HCT116 (cell line): ENCODE data around the gene ATRN. TPM values are rescaled to one million over a fixed set of nuclear protein-coding genes. Genes with fewer than 3 reads are reported as not detected.

Experiments
- ATAC-seq: fragments of 200-7000 bp; cut with Tn5 transposase; 2 replicates; pipeline ENCODE4 v1.9.1; 2020; ENCODE audit warnings: mild to moderate bottlenecking, moderate library complexity
- BruUV-seq: library from RNA; stranded (reverse); fragments of 400-500 nt; replicated peaks from 2 replicates; lab custom pipeline; 2021; lab: Mats Ljungman, UMichigan
- CTCF ChIA-PET: fragments of 300-600 bp; sonication (Branson Sonifier 250); formaldehyde crosslinking; loops from one replicate; lab custom pipeline; 2021; ENCODE audit warnings: antibody characterized with exemption; lab: Charles Lee
- POLR2A ChIA-PET: fragments of 300-600, 350-600 bp; sonication (Branson Sonifier 250); formaldehyde crosslinking; loops from one replicate; lab custom pipeline; 2021; ENCODE audit warnings: antibody characterized with exemption; lab: Charles Lee
- RAD21 ChIA-PET, 2 experiments: fragments of 300-600 bp; sonication (Branson Sonifier 250); formaldehyde crosslinking; loops; one replicate each; lab custom pipeline; 2023; ENCODE audit warnings: low total read pairs in 2 of 2; ENCODE audit not compliant: uncharacterized antibody in 2 of 2, unreplicated experiment in 2 of 2, low non-redundant PET in 1 of 2; lab: Charles Lee
- DNase-seq: peaks from one replicate; pipeline ENCODE4 v3.0.0-alpha.2; 2010; ENCODE audit warnings: low read depth, low spot score
- H2AFZ ChIP-seq: fragments of 200-600 bp; shearing (Covaris generic), sonication (generic); 2 replicates; pipeline ENCODE4 v1.6.1; 2017; ENCODE audit warnings: low read depth, mixed run types, mixed read lengths, antibody characterized with exemption, low read length; ENCODE audit not compliant: poor library complexity, severe bottlenecking
- H3K27ac ChIP-seq: 2 replicates; pipeline ENCODE4 v1.5.1; 2012; ENCODE audit warnings: low read depth, low read length
- H3K27me3 ChIP-seq: fragments of 200-600 bp; sonication (generic); 2 replicates; pipeline ENCODE4 v1.6.1; 2016; ENCODE audit warnings: mixed run types, low read length, mixed read lengths; ENCODE audit not compliant: insufficient read depth
- H3K36me3 ChIP-seq, 2 experiments: fragments of 200-500 bp in 1 of 2; fragments of 200-600 bp in 1 of 2; sonication (Bioruptor generic) in 1 of 2; sonication (generic) in 1 of 2; 2 replicates each; pipeline versions ENCODE4 v1.5.1 to v1.6.1; 2014 to 2016; ENCODE audit warnings: low read length in 2 of 2, inconsistent platforms in 1 of 2, mixed read lengths in 1 of 2, mixed run types in 1 of 2; ENCODE audit not compliant: insufficient read depth in 2 of 2, control insufficient read depth in 1 of 2
- H3K4me1 ChIP-seq, 2 experiments: fragments of 200-600 bp in 1 of 2; sonication (generic) in 1 of 2; 2 replicates each; pipeline versions ENCODE4 v1.5.1 to v1.6.1; 2012 to 2017; ENCODE audit warnings: low read length in 2 of 2, inconsistent platforms in 1 of 2, mild to moderate bottlenecking in 1 of 2, mixed read lengths in 1 of 2, mixed run types in 1 of 2, moderate library complexity in 1 of 2; ENCODE audit not compliant: insufficient read depth in 2 of 2, control insufficient read depth in 1 of 2
- H3K4me2 ChIP-seq: fragments of 200-600 bp; sonication (generic); 2 replicates; pipeline ENCODE4 v1.6.1; 2017; ENCODE audit warnings: mixed run types, low read length, mixed read lengths
- H3K4me3 ChIP-seq, 2 experiments: fragments of 200-600 bp in 1 of 2; sonication (generic) in 1 of 2; replicated peaks in 1 of 2; 2 replicates each; pipeline ENCODE4 v1.5.1; 2011 to 2016; ENCODE audit warnings: low read length in 2 of 2, control low read depth in 1 of 2, low read depth in 1 of 2, mild to moderate bottlenecking in 1 of 2, mixed read lengths in 1 of 2, mixed run types in 1 of 2
- H3K79me2 ChIP-seq: fragments of 200-600 bp; sonication (generic); 2 replicates; pipeline ENCODE4 v1.6.1; 2017; ENCODE audit warnings: mild to moderate bottlenecking, mixed run types, low read length, moderate library complexity, mixed read lengths; ENCODE audit not compliant: insufficient read depth
- H3K9ac ChIP-seq: fragments of 200-600 bp; sonication (generic); 2 replicates; pipeline ENCODE4 v1.6.1; 2016; ENCODE audit warnings: low read length, mixed read lengths
- H3K9me2 ChIP-seq: fragments of 200-600 bp; sonication (generic), shearing (Covaris generic); 2 replicates; pipeline ENCODE4 v1.6.1; 2017; ENCODE audit warnings: mixed run types, mild to moderate bottlenecking, moderate library complexity; ENCODE audit not compliant: insufficient read depth
- H3K9me3 ChIP-seq, 2 experiments: fragments of 200-500 bp in 1 of 2; fragments of 200-600 bp in 1 of 2; sonication (Bioruptor generic) in 1 of 2; sonication (generic) in 1 of 2; 2 replicates each; pipeline ENCODE4 v1.6.1; 2014 to 2017; ENCODE audit warnings: low read length in 2 of 2, mixed read lengths in 2 of 2, inconsistent platforms in 1 of 2, low read depth in 1 of 2, mild to moderate bottlenecking in 1 of 2, mixed run types in 1 of 2, moderate library complexity in 1 of 2; ENCODE audit not compliant: control insufficient read depth in 1 of 2, insufficient read depth in 1 of 2
- H4K20me1 ChIP-seq: fragments of 200-600 bp; sonication (generic), shearing (Covaris generic); 2 replicates; pipeline ENCODE4 v1.6.1; 2017; ENCODE audit warnings: mixed run types, mild to moderate bottlenecking, moderate library complexity; ENCODE audit not compliant: insufficient read depth
- CBX3 ChIP-seq: IDR thresholded peaks from 2 replicates; pipeline ENCODE4 v1.6.1; 2012; ENCODE audit warnings: low read depth
- CEBPB ChIP-seq: IDR thresholded peaks from 2 replicates; pipeline ENCODE4 v1.6.1; 2012; ENCODE audit warnings: low read depth
- EGR1 ChIP-seq: IDR thresholded peaks from 2 replicates; pipeline ENCODE4 v1.6.1; 2012; ENCODE audit warnings: low read depth
- ELF1 ChIP-seq: IDR thresholded peaks from 2 replicates; pipeline ENCODE4 v1.6.1; 2012; ENCODE audit warnings: low read depth, borderline replicate concordance
- EZH2 ChIP-seq: fragments of 200-600 bp; sonication (generic); IDR thresholded peaks from 2 replicates; pipeline ENCODE4 v1.6.1; 2017; ENCODE audit warnings: antibody characterized with exemption, mixed run types
- FOSL1 ChIP-seq: IDR thresholded peaks from 2 replicates; pipeline ENCODE4 v1.6.1; 2012; ENCODE audit warnings: low read depth
- JUND ChIP-seq: IDR thresholded peaks from 2 replicates; pipeline ENCODE4 v1.6.1; 2012
- POLR2A ChIP-seq: IDR thresholded peaks from 2 replicates; pipeline ENCODE4 v1.7.0; 2011; ENCODE audit warnings: borderline replicate concordance; ENCODE audit not compliant: insufficient read depth, insufficient read length; ENCODE audit errors: extremely low read depth
- POLR2AphosphoS5 ChIP-seq: IDR thresholded peaks from 2 replicates; pipeline ENCODE4 v1.6.1; 2011; ENCODE audit warnings: mild to moderate bottlenecking, low read depth, low read length, moderate library complexity
- SP1 ChIP-seq: IDR thresholded peaks from 2 replicates; pipeline ENCODE4 v1.6.1; 2012; ENCODE audit warnings: low read depth
- SRF ChIP-seq: IDR thresholded peaks from 2 replicates; pipeline ENCODE4 v1.6.1; 2012; ENCODE audit warnings: low read depth
- TCF7L2 ChIP-seq: IDR thresholded peaks from 2 replicates; pipeline ENCODE4 v1.7.0; 2011; ENCODE audit warnings: borderline replicate concordance, inconsistent platforms; ENCODE audit not compliant: insufficient read depth, insufficient read length; ENCODE audit errors: extremely low read depth
- YY1 ChIP-seq: IDR thresholded peaks from 2 replicates; pipeline ENCODE4 v1.6.1; 2011; ENCODE audit warnings: low read length, low read depth, moderate library complexity, mild to moderate bottlenecking; ENCODE audit not compliant: insufficient replicate concordance; ENCODE audit errors: extremely low read depth
- ZFX ChIP-seq: fragments of 450-650 bp; IDR thresholded peaks from 2 replicates; pipeline ENCODE4 v1.6.1; 2017
- ZNF274 ChIP-seq: fragments of 200-500 bp; sonication (Bioruptor generic); IDR thresholded peaks from 2 replicates; pipeline ENCODE4 v1.6.1; 2014; ENCODE audit warnings: mild to moderate bottlenecking, low read depth, low read length, inconsistent platforms
- intact Hi-C: fragments of 100-400 bp; cut with micrococcal nuclease; formaldehyde crosslinking; loops from 2 replicates; pipeline ENCODE4 v1.10.0; 2022
- total RNA-seq: library from RNA; stranded (reverse); gene quantifications from one replicate; pipeline ENCODE4 v1.2.1, GENCODE V29; 2021; ENCODE audit not compliant: unreplicated experiment
- TF ChIP-seq, protein P1 (sequence below): IDR thresholded peaks from 2 replicates; pipeline ENCODE4 v1.6.1; 2012
- TF ChIP-seq, protein P2 (sequence below): IDR thresholded peaks from 2 replicates; pipeline ENCODE4 v1.6.1; 2012; ENCODE audit warnings: low read depth
- TF ChIP-seq, protein P3 (sequence below), 3 experiments: fragments of 200-600 bp in 1 of 3; sonication (generic) in 1 of 3; IDR thresholded peaks in 2 of 3; conservative IDR thresholded peaks in 1 of 3; 2 replicates each; pipeline ENCODE4 v1.5.1; 2012 to 2017; ENCODE audit warnings: low read depth in 2 of 3, low read length in 2 of 3, antibody characterized with exemption in 1 of 3, borderline replicate concordance in 1 of 3, control low read depth in 1 of 3, mild to moderate bottlenecking in 1 of 3, mixed read lengths in 1 of 3, mixed run types in 1 of 3, moderate library complexity in 1 of 3; ENCODE audit not compliant: insufficient read depth in 1 of 3
- TF ChIP-seq, protein P4 (sequence below): IDR thresholded peaks from 2 replicates; pipeline ENCODE4 v1.6.1; 2011; ENCODE audit warnings: mild to moderate bottlenecking, low read length, moderate library complexity; ENCODE audit not compliant: insufficient replicate concordance; ENCODE audit errors: extremely low read depth
- TF ChIP-seq, protein P5 (sequence below): IDR thresholded peaks from 2 replicates; pipeline ENCODE4 v1.6.1; 2012

The ATRN gene
- total RNA-seq, 1 experiment from 2014 or later, result 24.4 TPM

DNA sequence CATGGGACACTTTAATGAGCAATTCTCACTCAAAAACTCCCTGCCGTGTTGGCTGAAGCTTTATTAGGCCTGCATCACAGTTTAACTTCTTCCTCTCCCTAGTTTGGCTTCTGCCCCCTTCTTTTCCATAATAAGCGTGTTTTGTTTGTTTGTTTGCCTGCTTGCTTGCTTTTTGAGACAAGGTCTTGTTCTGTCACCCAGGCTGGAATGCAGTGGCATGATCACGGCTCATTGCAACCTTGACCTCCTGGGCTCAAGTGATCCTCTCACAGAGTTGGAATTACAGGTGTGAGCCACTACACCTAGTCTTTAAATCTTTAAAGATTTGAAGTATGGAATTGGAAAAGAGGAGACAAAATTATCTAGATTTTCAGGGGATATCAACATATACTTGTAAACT lies 38.0 kb upstream of the ATRN start:
- Histone ChIP-seq H3K79me2 (no peaks in the 10 kb centered on the region), H3K4me2 (no peak overlapping the region), H3K27ac (no peak overlapping the region), H4K20me1 (no peaks in the 10 kb centered on the region), H3K36me3 (no peaks in the 10 kb centered on the region), H3K4me3 (no peak overlapping the region), H3K4me1 (no peaks in the 10 kb centered on the region), H3K9me3 (no peaks in the 10 kb centered on the region), H3K9me2 (no peaks in the 10 kb centered on the region), H3K9ac (no peak overlapping the region), H2AFZ (no peak overlapping the region), H3K27me3 (no peaks in the 10 kb centered on the region)
- POLR2A ChIA-PET, result no interaction called here
- intact Hi-C loops, result no loop called here
- BruUV-seq, result no TSS peak
- TF ChIP-seq CEBPB (no peak), FOSL1 (no peak), SP1 (no peak), POLR2AphosphoS5 (no peak), TCF7L2 (no peak), CBX3 (no peak), EGR1 (no peak), SRF (no peak), ELF1 (no peak), POLR2A (no peak), YY1 (no peak), JUND (no peak), ZFX (no peak), EZH2 (no peak), ZNF274 (no peak)
- TF ChIP-seq, protein P1, sequence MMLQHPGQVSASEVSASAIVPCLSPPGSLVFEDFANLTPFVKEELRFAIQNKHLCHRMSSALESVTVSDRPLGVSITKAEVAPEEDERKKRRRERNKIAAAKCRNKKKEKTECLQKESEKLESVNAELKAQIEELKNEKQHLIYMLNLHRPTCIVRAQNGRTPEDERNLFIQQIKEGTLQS, result no peak
- TF ChIP-seq, protein P2, sequence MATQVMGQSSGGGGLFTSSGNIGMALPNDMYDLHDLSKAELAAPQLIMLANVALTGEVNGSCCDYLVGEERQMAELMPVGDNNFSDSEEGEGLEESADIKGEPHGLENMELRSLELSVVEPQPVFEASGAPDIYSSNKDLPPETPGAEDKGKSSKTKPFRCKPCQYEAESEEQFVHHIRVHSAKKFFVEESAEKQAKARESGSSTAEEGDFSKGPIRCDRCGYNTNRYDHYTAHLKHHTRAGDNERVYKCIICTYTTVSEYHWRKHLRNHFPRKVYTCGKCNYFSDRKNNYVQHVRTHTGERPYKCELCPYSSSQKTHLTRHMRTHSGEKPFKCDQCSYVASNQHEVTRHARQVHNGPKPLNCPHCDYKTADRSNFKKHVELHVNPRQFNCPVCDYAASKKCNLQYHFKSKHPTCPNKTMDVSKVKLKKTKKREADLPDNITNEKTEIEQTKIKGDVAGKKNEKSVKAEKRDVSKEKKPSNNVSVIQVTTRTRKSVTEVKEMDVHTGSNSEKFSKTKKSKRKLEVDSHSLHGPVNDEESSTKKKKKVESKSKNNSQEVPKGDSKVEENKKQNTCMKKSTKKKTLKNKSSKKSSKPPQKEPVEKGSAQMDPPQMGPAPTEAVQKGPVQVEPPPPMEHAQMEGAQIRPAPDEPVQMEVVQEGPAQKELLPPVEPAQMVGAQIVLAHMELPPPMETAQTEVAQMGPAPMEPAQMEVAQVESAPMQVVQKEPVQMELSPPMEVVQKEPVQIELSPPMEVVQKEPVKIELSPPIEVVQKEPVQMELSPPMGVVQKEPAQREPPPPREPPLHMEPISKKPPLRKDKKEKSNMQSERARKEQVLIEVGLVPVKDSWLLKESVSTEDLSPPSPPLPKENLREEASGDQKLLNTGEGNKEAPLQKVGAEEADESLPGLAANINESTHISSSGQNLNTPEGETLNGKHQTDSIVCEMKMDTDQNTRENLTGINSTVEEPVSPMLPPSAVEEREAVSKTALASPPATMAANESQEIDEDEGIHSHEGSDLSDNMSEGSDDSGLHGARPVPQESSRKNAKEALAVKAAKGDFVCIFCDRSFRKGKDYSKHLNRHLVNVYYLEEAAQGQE, result no peak
- TF ChIP-seq, protein P3, sequence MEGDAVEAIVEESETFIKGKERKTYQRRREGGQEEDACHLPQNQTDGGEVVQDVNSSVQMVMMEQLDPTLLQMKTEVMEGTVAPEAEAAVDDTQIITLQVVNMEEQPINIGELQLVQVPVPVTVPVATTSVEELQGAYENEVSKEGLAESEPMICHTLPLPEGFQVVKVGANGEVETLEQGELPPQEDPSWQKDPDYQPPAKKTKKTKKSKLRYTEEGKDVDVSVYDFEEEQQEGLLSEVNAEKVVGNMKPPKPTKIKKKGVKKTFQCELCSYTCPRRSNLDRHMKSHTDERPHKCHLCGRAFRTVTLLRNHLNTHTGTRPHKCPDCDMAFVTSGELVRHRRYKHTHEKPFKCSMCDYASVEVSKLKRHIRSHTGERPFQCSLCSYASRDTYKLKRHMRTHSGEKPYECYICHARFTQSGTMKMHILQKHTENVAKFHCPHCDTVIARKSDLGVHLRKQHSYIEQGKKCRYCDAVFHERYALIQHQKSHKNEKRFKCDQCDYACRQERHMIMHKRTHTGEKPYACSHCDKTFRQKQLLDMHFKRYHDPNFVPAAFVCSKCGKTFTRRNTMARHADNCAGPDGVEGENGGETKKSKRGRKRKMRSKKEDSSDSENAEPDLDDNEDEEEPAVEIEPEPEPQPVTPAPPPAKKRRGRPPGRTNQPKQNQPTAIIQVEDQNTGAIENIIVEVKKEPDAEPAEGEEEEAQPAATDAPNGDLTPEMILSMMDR (IDR thresholded peaks at IDR 0.05 in 2 of 3, conservative IDR thresholded peaks at IDR 0.05 in 1 of 3; ENCODE audit: borderline replicate concordance in 1 of 3, insufficient read depth in 1 of 3, low read depth in 2 of 3, low read length in 2 of 3), result no peak
- TF ChIP-seq, protein P4, sequence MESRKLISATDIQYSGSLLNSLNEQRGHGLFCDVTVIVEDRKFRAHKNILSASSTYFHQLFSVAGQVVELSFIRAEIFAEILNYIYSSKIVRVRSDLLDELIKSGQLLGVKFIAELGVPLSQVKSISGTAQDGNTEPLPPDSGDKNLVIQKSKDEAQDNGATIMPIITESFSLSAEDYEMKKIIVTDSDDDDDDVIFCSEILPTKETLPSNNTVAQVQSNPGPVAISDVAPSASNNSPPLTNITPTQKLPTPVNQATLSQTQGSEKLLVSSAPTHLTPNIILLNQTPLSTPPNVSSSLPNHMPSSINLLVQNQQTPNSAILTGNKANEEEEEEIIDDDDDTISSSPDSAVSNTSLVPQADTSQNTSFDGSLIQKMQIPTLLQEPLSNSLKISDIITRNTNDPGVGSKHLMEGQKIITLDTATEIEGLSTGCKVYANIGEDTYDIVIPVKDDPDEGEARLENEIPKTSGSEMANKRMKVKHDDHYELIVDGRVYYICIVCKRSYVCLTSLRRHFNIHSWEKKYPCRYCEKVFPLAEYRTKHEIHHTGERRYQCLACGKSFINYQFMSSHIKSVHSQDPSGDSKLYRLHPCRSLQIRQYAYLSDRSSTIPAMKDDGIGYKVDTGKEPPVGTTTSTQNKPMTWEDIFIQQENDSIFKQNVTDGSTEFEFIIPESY, result no peak
- TF ChIP-seq, protein P5, sequence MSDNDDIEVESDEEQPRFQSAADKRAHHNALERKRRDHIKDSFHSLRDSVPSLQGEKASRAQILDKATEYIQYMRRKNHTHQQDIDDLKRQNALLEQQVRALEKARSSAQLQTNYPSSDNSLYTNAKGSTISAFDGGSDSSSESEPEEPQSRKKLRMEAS, result no peak
- RAD21 ChIA-PET, result no interaction called here
- ATAC-seq (no peak), DNase-seq (no peak)
- CTCF ChIA-PET, result no interaction called here
